HepG2 (cell line): ENCODE data around the gene DCTN3. TPM values are rescaled to one million over a fixed set of nuclear protein-coding genes. Genes with fewer than 3 reads are reported as not detected.

ENCODE experiments used
- ATAC-seq: fragments of 200-7000 bp; cut with Tn5 transposase; 3 replicates; pipeline ENCODE4 v1.9.1; 2020; ENCODE audit warnings: mild to moderate bottlenecking, moderate library complexity
- BruUV-seq: library from RNA; stranded (reverse); fragments of 400-500 nt; replicated peaks from 2 replicates; lab custom pipeline; 2021; lab: Mats Ljungman, UMichigan
- CTCF ChIA-PET: fragments of 300-600 bp; formaldehyde crosslinking; extraction: SDS; loops from one replicate; lab custom pipeline; 2021; ENCODE audit warnings: low total read pairs, inconsistent platforms, low intra/inter-chr PET ratio; lab: Yijun Ruan, JAX
- POLR2A ChIA-PET: fragments of 350-600 bp; sonication (Branson Sonifier 250); formaldehyde crosslinking; loops from one replicate; lab custom pipeline; 2020; ENCODE audit warnings: antibody characterized with exemption, inconsistent platforms; lab: Yijun Ruan, JAX
- DNase-seq: peaks from one replicate; pipeline ENCODE4 v3.0.0-alpha.2; 2015; ENCODE audit warnings: low spot score
- FAIRE-seq: peaks from 3 replicates; lab custom pipeline; 2011; peaks lifted over from hg19 to GRCh38; lab: Jason Lieb, UNC
- H2AFZ ChIP-seq: one replicate; pipeline ENCODE4 v1.6.1; 2011; ENCODE audit warnings: low read length, inconsistent platforms
- H3K27ac ChIP-seq: fragments of 300-600 bp; 3 replicates; pipeline ENCODE4 v1.8.0; 2011; ENCODE audit warnings: mixed run types, mild to moderate bottlenecking, mixed read lengths, low read length, inconsistent platforms; ENCODE audit not compliant: insufficient read depth; ENCODE audit errors: extremely low read length
- H3K27me3 ChIP-seq, 2 experiments: fragments of 200-600 bp in 1 of 2; 2 replicates in 1 of 2; 3 replicates in 1 of 2; pipeline versions ENCODE4 v1.6.0 to v1.8.0; 2011; ENCODE audit warnings: low read length in 2 of 2, mild to moderate bottlenecking in 2 of 2, moderate library complexity in 2 of 2, inconsistent platforms in 1 of 2; ENCODE audit not compliant: insufficient read depth in 2 of 2, control insufficient read depth in 1 of 2
- H3K36me3 ChIP-seq, 2 experiments: fragments of 200-600 bp in 1 of 2; replicated peaks in 1 of 2; 2 replicates in 1 of 2; 3 replicates in 1 of 2; pipeline versions ENCODE4 v1.5.1 to v1.8.0; 2011; ENCODE audit warnings: low read length in 2 of 2, inconsistent platforms in 1 of 2; ENCODE audit not compliant: insufficient read depth in 2 of 2, control insufficient read depth in 1 of 2
- H3K4me1 ChIP-seq: 2 replicates; pipeline ENCODE4 v1.5.1; 2012; ENCODE audit warnings: low read length, inconsistent platforms; ENCODE audit not compliant: insufficient read depth
- H3K4me2 ChIP-seq: 2 replicates; pipeline ENCODE4 v1.6.0; 2011; ENCODE audit warnings: low read depth, low read length, inconsistent platforms
- H3K4me3 ChIP-seq, 3 experiments: fragments of 200-600 bp in 1 of 3; sonication (generic), shearing (Covaris generic) in 1 of 3; replicated peaks in 1 of 3; 2 replicates each; pipeline ENCODE4 v1.5.1; 2011 to 2016; ENCODE audit warnings: low read length in 3 of 3, inconsistent platforms in 2 of 3, low read depth in 2 of 3, mild to moderate bottlenecking in 2 of 3, control low read depth in 1 of 3, mixed read lengths in 1 of 3; ENCODE audit not compliant: insufficient read depth in 1 of 3
- H3K79me2 ChIP-seq: one replicate; pipeline ENCODE4 v1.6.1; 2011; ENCODE audit warnings: low read length, inconsistent platforms; ENCODE audit not compliant: insufficient read depth
- H3K9ac ChIP-seq: 2 replicates; pipeline ENCODE4 v1.6.0; 2011; ENCODE audit warnings: mild to moderate bottlenecking, low read depth, low read length, inconsistent platforms; ENCODE audit not compliant: insufficient read depth
- H3K9me3 ChIP-seq: 2 replicates; pipeline ENCODE4 v1.5.1; 2012; ENCODE audit warnings: mild to moderate bottlenecking, low read length
- H4K20me1 ChIP-seq: 2 replicates; pipeline ENCODE4 v1.6.0; 2011; ENCODE audit warnings: inconsistent platforms, mild to moderate bottlenecking, low read length, moderate library complexity; ENCODE audit not compliant: insufficient read depth
- BCL3 ChIP-seq: sonication (generic); formaldehyde crosslinking; IDR thresholded peaks from 2 replicates; pipeline ENCODE4 v1.5.1; 2020; ENCODE audit warnings: mild to moderate bottlenecking, missing genetic modification reagents, moderate library complexity
- CC2D1A ChIP-seq: sonication (generic); formaldehyde crosslinking; IDR thresholded peaks from 2 replicates; pipeline ENCODE4 v1.8.1; 2023; ENCODE audit warnings: mild to moderate bottlenecking, missing genetic modification reagents
- CCAR2 ChIP-seq: fragments of 200-400 bp; formaldehyde crosslinking; optimal IDR thresholded peaks from 2 replicates; pipeline ENCODE3; 2018; ENCODE audit warnings: low read depth, mild to moderate bottlenecking, low read length, moderate library complexity
- JUND ChIP-seq: sonication (generic); formaldehyde crosslinking; IDR thresholded peaks from 2 replicates; pipeline ENCODE4 v1.8.0; 2022; ENCODE audit warnings: mild to moderate bottlenecking, missing genetic modification reagents
- NFKBIZ ChIP-seq: IDR thresholded peaks from 2 replicates; pipeline ENCODE4 v1.6.1; 2018; ENCODE audit warnings: missing genetic modification reagents, missing compliant biosample characterization
- SMAD9 ChIP-seq: sonication (generic); formaldehyde crosslinking; IDR thresholded peaks from 2 replicates; pipeline ENCODE4 v1.5.1; 2020; ENCODE audit warnings: mild to moderate bottlenecking, missing genetic modification reagents
- SOX6 ChIP-seq, 2 experiments: fragments of 450-650 bp in 1 of 2; sonication (generic) in 1 of 2; formaldehyde crosslinking in 1 of 2; IDR thresholded peaks; 2 replicates each; pipeline versions ENCODE4 v1.4.0 to v1.6.1; 2017 to 2020; ENCODE audit warnings: antibody characterized with exemption in 1 of 2, mild to moderate bottlenecking in 1 of 2, missing genetic modification reagents in 1 of 2
- TSC22D2 ChIP-seq: sonication (generic); formaldehyde crosslinking; IDR thresholded peaks from 2 replicates; pipeline ENCODE4 v1.5.1; 2020; ENCODE audit warnings: missing genetic modification reagents, mild to moderate bottlenecking, borderline replicate concordance
- ZBTB10 ChIP-seq: sonication (generic); formaldehyde crosslinking; IDR thresholded peaks from 2 replicates; pipeline ENCODE4 v1.4.0; 2020; ENCODE audit warnings: missing genetic modification reagents, borderline replicate concordance
- ZNF674 ChIP-seq: sonication (generic); formaldehyde crosslinking; IDR thresholded peaks from 2 replicates; pipeline ENCODE4 v1.5.0; 2020; ENCODE audit warnings: low read depth, mild to moderate bottlenecking, missing genetic modification reagents
- ZNF747 ChIP-seq: sonication (generic); formaldehyde crosslinking; IDR thresholded peaks from 2 replicates; pipeline ENCODE4 v1.8.1; 2023; ENCODE audit warnings: missing genetic modification reagents, mild to moderate bottlenecking, borderline replicate concordance
- WGBS: methylation state at CpG from one replicate; pipeline ENCODE4 v1.1.6; 2017; ENCODE audit warnings: low lambda C conversion rate; 5-methylcytosine and 5-hydroxymethylcytosine counted together
- in situ Hi-C: cut with HindIII; loops from 2 replicates; pipeline ENCODE4 v1.10.0; 2017; ENCODE audit warnings: low pct_unique_long_range_greater_than_20kb; ENCODE audit not compliant: extremely low pct_ligation_motif_present
- intact Hi-C: fragments of 100-400 bp; cut with micrococcal nuclease; formaldehyde crosslinking; loops from one replicate; pipeline ENCODE4 v1.10.0; 2022; ENCODE audit not compliant: unreplicated experiment
- polyA plus RNA-seq, 8 experiments: library from polyadenylated mRNA; depleted of rRNA in 3 of 8; stranded (reverse) in 7 of 8; unstranded in 1 of 8; fragments of >200 nt; fragmentation: Illumina TruSeq in 4 of 8; extraction: Trizol in 4 of 8; gene quantifications; 2 replicates each; pipeline versions ENCODE4 v1.2.1 to v1.2.3, GENCODE V29; 2011 to 2016; ENCODE audit warnings: low read depth in 4 of 8, missing spikeins in 1 of 8, mixed read lengths in 1 of 8; ENCODE audit not compliant: insufficient read depth in 1 of 8
- total RNA-seq, 5 experiments: library from RNA; depleted of rRNA; stranded (reverse); fragments of >200 nt; fragmentation: Illumina TruSeq; extraction: Trizol; gene quantifications; 2 replicates each; pipeline ENCODE4 v1.2.3, GENCODE V29; 2016; ENCODE audit warnings: low read depth in 1 of 5
- TF ChIP-seq, protein P1 (sequence below): sonication (generic); formaldehyde crosslinking; IDR thresholded peaks from 2 replicates; pipeline ENCODE4 v1.8.0; 2022; ENCODE audit warnings: mild to moderate bottlenecking, missing genetic modification reagents, moderate library complexity
- TF ChIP-seq, protein P2 (sequence below): sonication (generic); formaldehyde crosslinking; IDR thresholded peaks from 2 replicates; pipeline ENCODE4 v1.8.0; 2022; ENCODE audit warnings: mild to moderate bottlenecking, missing genetic modification reagents
- TF ChIP-seq, protein P3 (sequence below): sonication (generic); formaldehyde crosslinking; IDR thresholded peaks from 2 replicates; pipeline ENCODE4 v1.5.0; 2020; ENCODE audit warnings: missing genetic modification reagents
- TF ChIP-seq, protein P4 (sequence below): sonication (generic); formaldehyde crosslinking; IDR thresholded peaks from 2 replicates; pipeline ENCODE4 v1.5.0; 2020; ENCODE audit warnings: missing genetic modification reagents

Gene DCTN3
- total and polyA plus RNA-seq, 2 of the 13 experiments (the other 11 are each of a cell fraction or from before 2014, with no cell fraction given), result 27.4 to 34.5 TPM

GRCh38 chr9:34570376-34570775 is 49.9 kb downstream of the DCTN3 start:
- Histone ChIP-seq H2AFZ (no peak overlapping the region), H3K4me1 (no peaks in the 10 kb centered on the region), H3K27ac (no peak overlapping the region), H3K9me3 (no peaks in the 10 kb centered on the region), H3K4me3 (no peak overlapping the region), H3K79me2 (no peaks in the 10 kb centered on the region), H3K36me3 (no peaks in the 10 kb centered on the region), H3K4me2 (no peak overlapping the region), H3K9ac (no peak overlapping the region), H3K27me3 (peaks cover 9 to 81% of the 10 kb centered on the region in 2 experiments), H4K20me1 (no peaks in the 10 kb centered on the region)
- intact Hi-C loops (no loop called here), in situ Hi-C loops (no loop called here)
- DNase-seq, result no peak
- no peak for ATAC-seq
- 27% methylated on average over 11 of the region's 11 CpGs for WGBS
- BruUV-seq, result no TSS peak
- ChIA-PET POLR2A (no interaction called here), CTCF (no interaction called here)
- no peak for FAIRE-seq
- TF ChIP-seq NFKBIZ (CRISPR knock-in tag), result no peak
- TF ChIP-seq, protein P1, sequence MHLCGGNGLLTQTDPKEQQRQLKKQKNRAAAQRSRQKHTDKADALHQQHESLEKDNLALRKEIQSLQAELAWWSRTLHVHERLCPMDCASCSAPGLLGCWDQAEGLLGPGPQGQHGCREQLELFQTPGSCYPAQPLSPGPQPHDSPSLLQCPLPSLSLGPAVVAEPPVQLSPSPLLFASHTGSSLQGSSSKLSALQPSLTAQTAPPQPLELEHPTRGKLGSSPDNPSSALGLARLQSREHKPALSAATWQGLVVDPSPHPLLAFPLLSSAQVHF, result no peak
- no peak for TF ChIP-seq JUND (CRISPR knock-in tag)
- no peak for TF ChIP-seq CC2D1A (CRISPR knock-in tag)
- TF ChIP-seq ZBTB10 (CRISPR knock-in tag), result no peak
- no peak for TF ChIP-seq CCAR2
- no peak for TF ChIP-seq TSC22D2 (CRISPR knock-in tag)
- no peak for TF ChIP-seq ZNF674
- TF ChIP-seq, protein P2, sequence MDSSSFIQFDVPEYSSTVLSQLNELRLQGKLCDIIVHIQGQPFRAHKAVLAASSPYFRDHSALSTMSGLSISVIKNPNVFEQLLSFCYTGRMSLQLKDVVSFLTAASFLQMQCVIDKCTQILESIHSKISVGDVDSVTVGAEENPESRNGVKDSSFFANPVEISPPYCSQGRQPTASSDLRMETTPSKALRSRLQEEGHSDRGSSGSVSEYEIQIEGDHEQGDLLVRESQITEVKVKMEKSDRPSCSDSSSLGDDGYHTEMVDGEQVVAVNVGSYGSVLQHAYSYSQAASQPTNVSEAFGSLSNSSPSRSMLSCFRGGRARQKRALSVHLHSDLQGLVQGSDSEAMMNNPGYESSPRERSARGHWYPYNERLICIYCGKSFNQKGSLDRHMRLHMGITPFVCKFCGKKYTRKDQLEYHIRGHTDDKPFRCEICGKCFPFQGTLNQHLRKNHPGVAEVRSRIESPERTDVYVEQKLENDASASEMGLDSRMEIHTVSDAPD (CRISPR knock-in tag), result no peak
- no peak for TF ChIP-seq BCL3 (CRISPR knock-in tag)
- TF ChIP-seq, protein P3, sequence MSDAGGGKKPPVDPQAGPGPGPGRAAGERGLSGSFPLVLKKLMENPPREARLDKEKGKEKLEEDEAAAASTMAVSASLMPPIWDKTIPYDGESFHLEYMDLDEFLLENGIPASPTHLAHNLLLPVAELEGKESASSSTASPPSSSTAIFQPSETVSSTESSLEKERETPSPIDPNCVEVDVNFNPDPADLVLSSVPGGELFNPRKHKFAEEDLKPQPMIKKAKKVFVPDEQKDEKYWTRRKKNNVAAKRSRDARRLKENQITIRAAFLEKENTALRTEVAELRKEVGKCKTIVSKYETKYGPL (CRISPR knock-in tag), result no peak
- TF ChIP-seq ZNF747, result no peak
- no peak for TF ChIP-seq SOX6 (IDR thresholded peaks at IDR 0.05)
- no peak for TF ChIP-seq SOX6 (CRISPR knock-in tag; IDR thresholded peaks at IDR 0.05)
- TF ChIP-seq SMAD9 (CRISPR knock-in tag), result no peak
- TF ChIP-seq, protein P4, sequence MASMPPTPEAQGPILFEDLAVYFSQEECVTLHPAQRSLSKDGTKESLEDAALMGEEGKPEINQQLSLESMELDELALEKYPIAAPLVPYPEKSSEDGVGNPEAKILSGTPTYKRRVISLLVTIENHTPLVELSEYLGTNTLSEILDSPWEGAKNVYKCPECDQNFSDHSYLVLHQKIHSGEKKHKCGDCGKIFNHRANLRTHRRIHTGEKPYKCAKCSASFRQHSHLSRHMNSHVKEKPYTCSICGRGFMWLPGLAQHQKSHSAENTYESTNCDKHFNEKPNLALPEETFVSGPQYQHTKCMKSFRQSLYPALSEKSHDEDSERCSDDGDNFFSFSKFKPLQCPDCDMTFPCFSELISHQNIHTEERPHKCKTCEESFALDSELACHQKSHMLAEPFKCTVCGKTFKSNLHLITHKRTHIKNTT, result no peak
